Measurements from ENCODE around the gene TMEM51.
"Not testable (repeated sequence)": the region's sequence is repeated elsewhere in the genome, so short reads cannot be mapped to it uniquely, and the experiment has no call there.

Gene TMEM51

GRCh38 chr1:15128520-15129313, 24.8 kb upstream of the TMEM51 start:
- no peak overlapping the region for H3K4me3 Mint-ChIP-seq
- TF ChIP-seq, protein P1, sequence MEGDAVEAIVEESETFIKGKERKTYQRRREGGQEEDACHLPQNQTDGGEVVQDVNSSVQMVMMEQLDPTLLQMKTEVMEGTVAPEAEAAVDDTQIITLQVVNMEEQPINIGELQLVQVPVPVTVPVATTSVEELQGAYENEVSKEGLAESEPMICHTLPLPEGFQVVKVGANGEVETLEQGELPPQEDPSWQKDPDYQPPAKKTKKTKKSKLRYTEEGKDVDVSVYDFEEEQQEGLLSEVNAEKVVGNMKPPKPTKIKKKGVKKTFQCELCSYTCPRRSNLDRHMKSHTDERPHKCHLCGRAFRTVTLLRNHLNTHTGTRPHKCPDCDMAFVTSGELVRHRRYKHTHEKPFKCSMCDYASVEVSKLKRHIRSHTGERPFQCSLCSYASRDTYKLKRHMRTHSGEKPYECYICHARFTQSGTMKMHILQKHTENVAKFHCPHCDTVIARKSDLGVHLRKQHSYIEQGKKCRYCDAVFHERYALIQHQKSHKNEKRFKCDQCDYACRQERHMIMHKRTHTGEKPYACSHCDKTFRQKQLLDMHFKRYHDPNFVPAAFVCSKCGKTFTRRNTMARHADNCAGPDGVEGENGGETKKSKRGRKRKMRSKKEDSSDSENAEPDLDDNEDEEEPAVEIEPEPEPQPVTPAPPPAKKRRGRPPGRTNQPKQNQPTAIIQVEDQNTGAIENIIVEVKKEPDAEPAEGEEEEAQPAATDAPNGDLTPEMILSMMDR (IDR thresholded peaks at IDR 0.05), result peak; percentile 88
- peak; percentile 86 for DNase-seq
- no peak overlapping the region for H3K27ac Mint-ChIP-seq
- H3K9me3 Mint-ChIP-seq, result peaks cover 9% of the 10 kb centered on the region
- H3K36me3 Mint-ChIP-seq (ENCODE audit: low read depth), result no peaks in the 10 kb centered on the region
- peaks cover 13% of the 10 kb centered on the region for H3K27me3 Mint-ChIP-seq (ENCODE audit: low read depth, poor library complexity)
- H3K4me1 Mint-ChIP-seq, result no peaks in the 10 kb centered on the region

- no peak for DNase-seq
- Mint-ChIP-seq H3K36me3 (ENCODE audit: low read depth) (no peaks in the 10 kb centered on the region), H3K9me3 (peaks cover 9% of the 10 kb centered on the region), H3K27ac (no peak overlapping the region), H3K4me3 (no peak overlapping the region), H3K4me1 (no peaks in the 10 kb centered on the region), H3K27me3 (ENCODE audit: low read depth, poor library complexity) (peaks cover 18% of the 10 kb centered on the region)
- TF ChIP-seq, protein P1 (IDR thresholded peaks at IDR 0.05), result no peak
Observed at GRCh38 chr1:15129944-15130343, 23.6 kb upstream of the TMEM51 start.

DNA sequence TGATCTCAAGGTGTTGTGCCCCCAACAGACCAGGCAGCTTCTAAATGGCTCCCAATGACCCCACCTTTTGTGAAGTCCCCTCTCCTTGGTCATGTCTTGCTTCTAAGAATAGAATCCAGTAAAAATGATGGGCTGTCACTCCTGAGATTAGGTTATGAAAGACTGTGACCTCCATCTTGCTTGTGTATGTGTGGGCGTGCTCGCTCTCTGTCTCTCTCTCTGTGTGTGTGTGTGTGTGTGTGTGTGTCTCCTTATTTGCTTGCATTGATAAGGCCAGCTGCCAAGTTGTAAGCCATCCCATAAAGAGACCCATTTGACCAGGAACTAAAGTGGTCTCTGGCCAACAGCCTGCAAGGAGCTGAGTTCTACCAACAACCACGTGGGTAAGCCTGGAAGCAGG, 22.9 kb upstream of the TMEM51 start:
- Mint-ChIP-seq H3K4me3 (no peak overlapping the region), H3K36me3 (ENCODE audit: low read depth) (no peaks in the 10 kb centered on the region), H3K27ac (no peak overlapping the region), H3K9me3 (peaks cover 9% of the 10 kb centered on the region), H3K4me1 (no peaks in the 10 kb centered on the region), H3K27me3 (ENCODE audit: low read depth, poor library complexity) (peaks cover 24% of the 10 kb centered on the region)
- TF ChIP-seq, protein P1 (IDR thresholded peaks at IDR 0.05), result no peak
- DNase-seq, result no peak

DNA sequence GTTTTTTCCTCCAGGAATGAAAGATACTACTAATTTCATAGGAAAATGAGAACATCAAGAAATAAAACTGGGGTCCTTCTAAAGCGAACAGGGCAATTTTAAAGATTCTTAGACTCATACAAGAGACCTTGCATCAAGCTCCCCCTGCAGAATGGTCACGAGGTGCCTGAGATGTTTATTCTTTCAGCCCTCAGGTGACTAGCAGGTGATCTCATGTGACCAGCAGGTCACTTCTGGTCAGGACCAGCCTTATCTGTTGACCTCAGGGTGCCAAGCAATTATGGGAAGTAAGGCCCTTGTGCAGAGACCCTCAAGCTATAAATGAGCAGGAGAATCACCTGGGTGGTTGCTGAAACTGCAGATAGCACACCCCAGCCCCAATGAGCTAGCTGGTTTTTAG, 20.6 kb upstream of the TMEM51 start:
- Mint-ChIP-seq H3K36me3 (ENCODE audit: low read depth) (no peaks in the 10 kb centered on the region), H3K27ac (no peak overlapping the region), H3K27me3 (ENCODE audit: low read depth, poor library complexity) (peaks cover 27% of the 10 kb centered on the region), H3K4me1 (peaks cover 4% of the 10 kb centered on the region), H3K9me3 (peaks cover 9% of the 10 kb centered on the region), H3K4me3 (no peak overlapping the region)
- TF ChIP-seq, protein P1 (IDR thresholded peaks at IDR 0.05), result no peak
- no peak for DNase-seq

DNA sequence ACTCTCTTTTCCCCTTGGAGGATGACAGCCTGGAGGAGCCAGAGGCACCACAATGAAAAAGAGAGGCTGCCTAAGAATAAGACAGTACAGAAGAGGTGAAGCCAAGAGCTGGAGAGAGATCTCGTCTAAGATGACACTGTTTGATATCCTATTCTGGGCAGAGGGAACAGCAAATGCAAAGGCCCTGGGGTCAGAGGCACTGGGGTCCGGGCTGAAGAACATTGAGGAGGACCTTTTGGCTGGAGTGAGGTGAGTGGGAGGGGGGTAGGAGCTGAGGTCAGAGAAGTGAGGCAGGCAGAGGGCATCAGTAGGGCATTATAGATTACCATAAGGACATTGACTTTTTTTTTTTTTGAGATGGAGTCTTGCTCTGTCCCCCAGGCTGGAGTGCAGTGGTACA, 19.3 kb upstream of the TMEM51 start:
- Mint-ChIP-seq H3K27me3 (ENCODE audit: low read depth, poor library complexity) (peaks cover 27% of the 10 kb centered on the region), H3K36me3 (ENCODE audit: low read depth) (no peaks in the 10 kb centered on the region), H3K27ac (no peak overlapping the region), H3K4me3 (no peak overlapping the region), H3K9me3 (peaks cover 7% of the 10 kb centered on the region), H3K4me1 (peaks cover 8% of the 10 kb centered on the region)
- TF ChIP-seq, protein P1 (IDR thresholded peaks at IDR 0.05), result no peak
- no peak for DNase-seq

- not testable (repeated sequence) for H3K9me3 Mint-ChIP-seq; H3K36me3 Mint-ChIP-seq (ENCODE audit: low read depth); H3K4me3 Mint-ChIP-seq; DNase-seq; H3K27ac Mint-ChIP-seq
- Mint-ChIP-seq H3K27me3 (ENCODE audit: low read depth, poor library complexity) (peaks cover 28% of the 10 kb centered on the region), H3K4me1 (peaks cover 21% of the 10 kb centered on the region)
Observed at GRCh38 chr1:15135604-15136003, 17.9 kb upstream of the TMEM51 start.
